SK-N-SH (cell line): Measurements from ENCODE around the gene SELENOM.

Experiments
- EP300 ChIP-seq, 2 experiments: IDR thresholded peaks; 2 replicates each; pipeline versions ENCODE4 v1.4.0 to v1.6.1; 2012; ENCODE audit warnings: borderline replicate concordance in 1 of 2, low read depth in 1 of 2, low read length in 1 of 2
- MXI1 ChIP-seq: IDR thresholded peaks from 2 replicates; pipeline ENCODE4 v1.6.1; 2012; ENCODE audit warnings: mild to moderate bottlenecking, low read depth, low read length, improper control_type of control experiment
- POLR2AphosphoS5 ChIP-seq: IDR thresholded peaks from 2 replicates; pipeline ENCODE4 v1.6.1; 2012; ENCODE audit warnings: low read depth, low read length
- RCOR1 ChIP-seq: fragments of 150-350 bp; IDR thresholded peaks from 2 replicates; pipeline ENCODE4 v1.6.1; 2017; ENCODE audit warnings: antibody characterized with exemption, low read length
- TF ChIP-seq, protein P1 (sequence below): IDR thresholded peaks from 2 replicates; pipeline ENCODE4 v1.4.0; 2012; ENCODE audit warnings: low read depth, borderline replicate concordance
- TF ChIP-seq, protein P2 (sequence below): fragments of 200-600 bp; sonication (generic); IDR thresholded peaks from 2 replicates; pipeline ENCODE4 v1.6.1; 2017; ENCODE audit warnings: antibody characterized with exemption, mild to moderate bottlenecking, moderate library complexity
- TF ChIP-seq, protein P3 (sequence below): fragments of 150-350 bp; IDR thresholded peaks from 2 replicates; pipeline ENCODE4 v1.6.1; 2017; ENCODE audit warnings: antibody characterized with exemption, low read length, low read depth, borderline replicate concordance

DNA sequence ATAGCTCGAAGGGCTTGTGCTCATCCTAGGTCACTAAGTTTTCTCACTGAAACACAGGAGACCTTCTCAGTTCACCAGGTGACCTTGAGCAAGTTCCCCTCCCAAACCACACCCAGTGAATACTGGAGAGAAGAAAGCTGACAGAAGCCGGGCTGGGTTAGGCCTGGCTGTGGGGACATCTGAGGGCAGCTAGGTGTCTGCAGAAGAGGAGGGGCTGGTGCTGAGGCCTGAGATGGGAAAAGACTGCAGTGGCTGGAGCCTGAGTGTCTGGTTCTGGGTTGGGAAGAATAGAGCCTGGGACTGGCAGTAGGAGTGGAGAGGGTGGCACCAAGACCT, 14.8 kb upstream of the SELENOM start:
- TF ChIP-seq POLR2AphosphoS5 (no peak), RCOR1 (no peak), MXI1 (no peak), EP300 (IDR thresholded peaks at IDR 0.05; ENCODE audit: borderline replicate concordance in 1 of 2, low read depth in 1 of 2, low read length in 1 of 2) (no peak)
- TF ChIP-seq, protein P1, sequence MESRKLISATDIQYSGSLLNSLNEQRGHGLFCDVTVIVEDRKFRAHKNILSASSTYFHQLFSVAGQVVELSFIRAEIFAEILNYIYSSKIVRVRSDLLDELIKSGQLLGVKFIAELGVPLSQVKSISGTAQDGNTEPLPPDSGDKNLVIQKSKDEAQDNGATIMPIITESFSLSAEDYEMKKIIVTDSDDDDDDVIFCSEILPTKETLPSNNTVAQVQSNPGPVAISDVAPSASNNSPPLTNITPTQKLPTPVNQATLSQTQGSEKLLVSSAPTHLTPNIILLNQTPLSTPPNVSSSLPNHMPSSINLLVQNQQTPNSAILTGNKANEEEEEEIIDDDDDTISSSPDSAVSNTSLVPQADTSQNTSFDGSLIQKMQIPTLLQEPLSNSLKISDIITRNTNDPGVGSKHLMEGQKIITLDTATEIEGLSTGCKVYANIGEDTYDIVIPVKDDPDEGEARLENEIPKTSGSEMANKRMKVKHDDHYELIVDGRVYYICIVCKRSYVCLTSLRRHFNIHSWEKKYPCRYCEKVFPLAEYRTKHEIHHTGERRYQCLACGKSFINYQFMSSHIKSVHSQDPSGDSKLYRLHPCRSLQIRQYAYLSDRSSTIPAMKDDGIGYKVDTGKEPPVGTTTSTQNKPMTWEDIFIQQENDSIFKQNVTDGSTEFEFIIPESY, result no peak
- TF ChIP-seq, protein P2, sequence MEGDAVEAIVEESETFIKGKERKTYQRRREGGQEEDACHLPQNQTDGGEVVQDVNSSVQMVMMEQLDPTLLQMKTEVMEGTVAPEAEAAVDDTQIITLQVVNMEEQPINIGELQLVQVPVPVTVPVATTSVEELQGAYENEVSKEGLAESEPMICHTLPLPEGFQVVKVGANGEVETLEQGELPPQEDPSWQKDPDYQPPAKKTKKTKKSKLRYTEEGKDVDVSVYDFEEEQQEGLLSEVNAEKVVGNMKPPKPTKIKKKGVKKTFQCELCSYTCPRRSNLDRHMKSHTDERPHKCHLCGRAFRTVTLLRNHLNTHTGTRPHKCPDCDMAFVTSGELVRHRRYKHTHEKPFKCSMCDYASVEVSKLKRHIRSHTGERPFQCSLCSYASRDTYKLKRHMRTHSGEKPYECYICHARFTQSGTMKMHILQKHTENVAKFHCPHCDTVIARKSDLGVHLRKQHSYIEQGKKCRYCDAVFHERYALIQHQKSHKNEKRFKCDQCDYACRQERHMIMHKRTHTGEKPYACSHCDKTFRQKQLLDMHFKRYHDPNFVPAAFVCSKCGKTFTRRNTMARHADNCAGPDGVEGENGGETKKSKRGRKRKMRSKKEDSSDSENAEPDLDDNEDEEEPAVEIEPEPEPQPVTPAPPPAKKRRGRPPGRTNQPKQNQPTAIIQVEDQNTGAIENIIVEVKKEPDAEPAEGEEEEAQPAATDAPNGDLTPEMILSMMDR, result no peak
- TF ChIP-seq, protein P3, sequence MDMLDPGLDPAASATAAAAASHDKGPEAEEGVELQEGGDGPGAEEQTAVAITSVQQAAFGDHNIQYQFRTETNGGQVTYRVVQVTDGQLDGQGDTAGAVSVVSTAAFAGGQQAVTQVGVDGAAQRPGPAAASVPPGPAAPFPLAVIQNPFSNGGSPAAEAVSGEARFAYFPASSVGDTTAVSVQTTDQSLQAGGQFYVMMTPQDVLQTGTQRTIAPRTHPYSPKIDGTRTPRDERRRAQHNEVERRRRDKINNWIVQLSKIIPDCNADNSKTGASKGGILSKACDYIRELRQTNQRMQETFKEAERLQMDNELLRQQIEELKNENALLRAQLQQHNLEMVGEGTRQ, result no peak
